WTC11 (cell line): ENCODE data around the gene NRG3. TPM values are rescaled to one million over a fixed set of nuclear protein-coding genes. Genes with fewer than 3 reads are reported as not detected.

Source experiments
- ATAC-seq: fragments of 200-7000 bp; cut with Tn5 transposase; 2 replicates; pipeline ENCODE4 v1.10.0; 2021; ENCODE audit warnings: mild to moderate bottlenecking, moderate library complexity
- CTCF ChIA-PET: fragments of 300-600 bp; sonication (Branson Sonifier 250); formaldehyde crosslinking; loops from one replicate; lab custom pipeline; 2021; ENCODE audit warnings: antibody characterized with exemption; lab: Charles Lee
- POLR2A ChIA-PET: fragments of 350-600 bp; sonication (Branson Sonifier 250); formaldehyde crosslinking; loops from one replicate; lab custom pipeline; 2021; ENCODE audit warnings: antibody characterized with exemption; lab: Charles Lee
- DNase-seq: peaks from one replicate; pipeline ENCODE4 v3.0.0; 2021; ENCODE audit warnings: low spot score
- H3K27ac Mint-ChIP-seq: 2 replicates; pipeline ENCODE4 v1.8.0; 2021; ENCODE audit warnings: mixed read lengths
- H3K27me3 Mint-ChIP-seq: 2 replicates; pipeline ENCODE4 v1.8.0; 2021; ENCODE audit warnings: low read depth, mild to moderate bottlenecking, moderate library complexity, mixed read lengths
- H3K36me3 Mint-ChIP-seq: 2 replicates; pipeline ENCODE4 v1.8.0; 2021; ENCODE audit warnings: mixed read lengths
- H3K4me1 Mint-ChIP-seq: 2 replicates; pipeline ENCODE4 v1.8.0; 2022; ENCODE audit warnings: mixed read lengths
- H3K4me3 Mint-ChIP-seq: 2 replicates; pipeline ENCODE4 v1.8.0; 2021; ENCODE audit warnings: mild to moderate bottlenecking, moderate library complexity, mixed read lengths
- H3K9me3 Mint-ChIP-seq: 2 replicates; pipeline ENCODE4 v1.8.0; 2021; ENCODE audit warnings: mixed read lengths
- ATF6 ChIP-seq: sonication (generic); formaldehyde crosslinking; IDR thresholded peaks from 2 replicates; pipeline ENCODE4 v1.8.1; 2023; ENCODE audit warnings: mild to moderate bottlenecking, missing genetic modification reagents
- GRHL2 ChIP-seq: fragments of 250-450 bp; sonication (Bioruptor Pico); IDR thresholded peaks from 2 replicates; pipeline ENCODE4 v1.8.0; 2022; ENCODE audit warnings: mild to moderate bottlenecking, moderate library complexity; ENCODE audit not compliant: insufficient replicate concordance, severe bottlenecking
- JAZF1 ChIP-seq: fragments of 250-450 bp; sonication (Bioruptor Pico); IDR thresholded peaks from 2 replicates; pipeline ENCODE4 v1.9.0; 2021; ENCODE audit warnings: moderate library complexity, mild to moderate bottlenecking, inconsistent platforms
- MYBL2 ChIP-seq: sonication (generic); formaldehyde crosslinking; IDR thresholded peaks from 2 replicates; pipeline ENCODE4 v1.8.1; 2023; ENCODE audit warnings: mild to moderate bottlenecking, moderate library complexity, missing genetic modification reagents
- NFYB ChIP-seq: sonication (generic); formaldehyde crosslinking; conservative IDR thresholded peaks from 2 replicates; pipeline ENCODE4 v1.8.0; 2022; ENCODE audit warnings: low read depth, missing genetic modification reagents
- PRRX2 ChIP-seq: fragments of 250-450 bp; sonication (Bioruptor Pico); IDR thresholded peaks from 2 replicates; pipeline ENCODE4 v1.8.0; 2021; ENCODE audit warnings: mild to moderate bottlenecking
- RORB ChIP-seq: fragments of 250-450 bp; sonication (Bioruptor Pico); IDR thresholded peaks from 2 replicates; pipeline ENCODE4 v1.9.0; 2021; ENCODE audit warnings: mild to moderate bottlenecking
- TCF7 ChIP-seq: sonication (generic); formaldehyde crosslinking; IDR thresholded peaks from 2 replicates; pipeline ENCODE4 v1.8.0; 2022; ENCODE audit warnings: mild to moderate bottlenecking, low read depth, missing genetic modification reagents, moderate library complexity
- ZNF263 ChIP-seq: sonication (generic); formaldehyde crosslinking; IDR thresholded peaks from 2 replicates; pipeline ENCODE4 v1.8.1; 2022; ENCODE audit warnings: low read depth, mild to moderate bottlenecking, moderate library complexity, missing genetic modification reagents
- ZNF281 ChIP-seq: sonication (generic); formaldehyde crosslinking; IDR thresholded peaks from 2 replicates; pipeline ENCODE4 v1.8.0; 2023; ENCODE audit warnings: mild to moderate bottlenecking, missing genetic modification reagents
- ZNF396 ChIP-seq: fragments of 250-450 bp; sonication (Bioruptor Pico); IDR thresholded peaks from 2 replicates; pipeline ENCODE4 v1.8.0; 2021; ENCODE audit warnings: mild to moderate bottlenecking, moderate library complexity, borderline replicate concordance
- ZNF512 ChIP-seq: sonication (generic); formaldehyde crosslinking; IDR thresholded peaks from 2 replicates; pipeline ENCODE4 v1.8.1; 2022; ENCODE audit warnings: missing genetic modification reagents, borderline replicate concordance
- total RNA-seq: library from RNA; stranded (reverse); gene quantifications from 3 replicates; pipeline ENCODE4 v1.2.3, GENCODE V29; 2021
- TF ChIP-seq, protein P1 (sequence below): sonication (generic); formaldehyde crosslinking; IDR thresholded peaks from 2 replicates; pipeline ENCODE4 v1.8.1; 2023; ENCODE audit warnings: mild to moderate bottlenecking, missing genetic modification reagents, moderate library complexity
- TF ChIP-seq, protein P2 (sequence below): fragments of 250-450 bp; sonication (Bioruptor Pico); IDR thresholded peaks from 2 replicates; pipeline ENCODE4 v2.1.2; 2022; ENCODE audit warnings: mild to moderate bottlenecking, moderate library complexity

Gene NRG3
- total RNA-seq, 1 experiment from 2014 or later = 7.0 TPM

GRCh38 chr10:82238291-82238690 is 363.3 kb downstream of the NRG3 start (continued):
- TF ChIP-seq NFYB = no peak
- TF ChIP-seq, protein P1, sequence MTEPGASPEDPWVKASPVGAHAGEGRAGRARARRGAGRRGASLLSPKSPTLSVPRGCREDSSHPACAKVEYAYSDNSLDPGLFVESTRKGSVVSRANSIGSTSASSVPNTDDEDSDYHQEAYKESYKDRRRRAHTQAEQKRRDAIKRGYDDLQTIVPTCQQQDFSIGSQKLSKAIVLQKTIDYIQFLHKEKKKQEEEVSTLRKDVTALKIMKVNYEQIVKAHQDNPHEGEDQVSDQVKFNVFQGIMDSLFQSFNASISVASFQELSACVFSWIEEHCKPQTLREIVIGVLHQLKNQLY (CRISPR knock-in tag) = no peak
- TF ChIP-seq ATF6 = no peak

DNA sequence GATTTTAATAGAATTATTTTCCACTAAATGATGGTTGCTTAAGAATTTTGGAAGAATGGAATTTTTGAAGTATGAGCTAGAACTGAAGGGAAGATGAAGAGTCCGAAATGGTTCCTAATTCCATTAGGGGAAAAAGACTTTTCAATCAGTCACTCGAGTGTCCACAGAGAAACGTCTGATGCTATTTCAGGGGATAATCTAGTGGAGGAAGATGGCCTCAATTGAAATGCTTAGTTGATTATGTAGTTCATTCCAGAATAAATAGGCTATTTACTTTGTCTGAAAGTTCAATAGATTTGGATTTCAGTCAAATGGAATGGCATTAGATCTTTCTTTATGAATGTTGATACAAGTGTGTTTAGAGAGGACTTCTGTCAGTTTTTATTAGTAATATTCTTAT is 365.4 kb downstream of the NRG3 start:
- DNase-seq = no peak
- POLR2A ChIA-PET = no interaction called here
- H3K9me3 Mint-ChIP-seq = 0 out of 2 replicates have a peak, but pooled peaks cover 7% of the 10 kb centered on the region
- TF ChIP-seq PRRX2 (CRISPR knock-in tag) (no peak), TCF7 (CRISPR knock-in tag) (no peak), NFYB (no peak), RORB (CRISPR knock-in tag) (no peak), MYBL2 (CRISPR knock-in tag) (no peak), ZNF512 (CRISPR knock-in tag) (no peak), ZNF396 (no peak), JAZF1 (no peak)
- no peaks in the 10 kb centered on the region; the same call in 1 of the 2 replicates for H3K36me3 Mint-ChIP-seq
- H3K4me1 Mint-ChIP-seq = peaks cover 21% of the 10 kb centered on the region
- peaks cover 22% of the 10 kb centered on the region for H3K27me3 Mint-ChIP-seq
- H3K4me3 Mint-ChIP-seq = no peak overlapping the region
- H3K27ac Mint-ChIP-seq = no peak overlapping the region
- ATAC-seq = no peak
- CTCF ChIA-PET = no interaction called here

DNA sequence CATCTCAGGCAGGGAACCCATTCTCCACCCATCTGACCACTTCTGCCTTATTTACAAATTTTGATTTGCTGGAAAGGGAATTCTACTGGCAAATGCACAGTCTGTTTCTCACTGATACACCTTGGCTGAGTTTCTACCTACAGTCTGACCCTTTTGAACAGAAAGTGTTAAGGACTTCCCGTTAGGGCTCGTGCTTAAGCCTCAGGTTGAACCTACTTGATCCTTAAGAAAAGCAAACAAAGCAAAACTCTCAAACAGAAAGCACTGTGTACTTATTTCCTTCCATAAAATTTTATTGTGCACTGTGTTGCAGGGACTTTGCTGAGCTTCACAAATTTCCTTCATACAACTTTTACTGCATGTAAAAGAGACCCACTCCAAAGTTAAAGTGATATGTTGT is 367.8 kb downstream of the NRG3 start:
- peaks cover 33% of the 10 kb centered on the region for H3K27me3 Mint-ChIP-seq
- 0 out of 2 replicates have a peak, but pooled peaks cover 7% of the 10 kb centered on the region for H3K9me3 Mint-ChIP-seq
- no peak overlapping the region for H3K4me3 Mint-ChIP-seq
- POLR2A ChIA-PET = no interaction called here
- H3K27ac Mint-ChIP-seq = no peak overlapping the region
- CTCF ChIA-PET = no interaction called here
- TF ChIP-seq ZNF512 (CRISPR knock-in tag) (no peak), ZNF263 (CRISPR knock-in tag) (no peak), ZNF281 (no peak), GRHL2 (CRISPR knock-in tag) (no peak)
- TF ChIP-seq, protein P2, sequence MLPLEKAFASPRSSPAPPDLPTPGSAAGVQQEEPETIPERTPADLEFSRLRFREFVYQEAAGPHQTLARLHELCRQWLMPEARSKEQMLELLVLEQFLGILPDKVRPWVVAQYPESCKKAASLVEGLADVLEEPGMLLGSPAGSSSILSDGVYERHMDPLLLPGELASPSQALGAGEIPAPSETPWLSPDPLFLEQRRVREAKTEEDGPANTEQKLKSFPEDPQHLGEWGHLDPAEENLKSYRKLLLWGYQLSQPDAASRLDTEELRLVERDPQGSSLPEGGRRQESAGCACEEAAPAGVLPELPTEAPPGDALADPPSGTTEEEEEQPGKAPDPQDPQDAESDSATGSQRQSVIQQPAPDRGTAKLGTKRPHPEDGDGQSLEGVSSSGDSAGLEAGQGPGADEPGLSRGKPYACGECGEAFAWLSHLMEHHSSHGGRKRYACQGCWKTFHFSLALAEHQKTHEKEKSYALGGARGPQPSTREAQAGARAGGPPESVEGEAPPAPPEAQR (CRISPR knock-in tag) = no peak
- H3K36me3 Mint-ChIP-seq = no peaks in the 10 kb centered on the region; the same call in 1 of the 2 replicates
- H3K4me1 Mint-ChIP-seq = peaks cover 28% of the 10 kb centered on the region
- no peak for DNase-seq
- ATAC-seq = no peak
